SH-SY5Y (cell line): ENCODE results near the gene ITGA6.

ENCODE experiments used
- GATA2 ChIP-seq: IDR thresholded peaks from 2 replicates; pipeline ENCODE4 v1.6.1; 2011; ENCODE audit warnings: mild to moderate bottlenecking, low read depth, low read length
- GATA3 ChIP-seq: IDR thresholded peaks from 2 replicates; pipeline ENCODE4 v1.6.1; 2011; ENCODE audit warnings: low read depth, mild to moderate bottlenecking, low read length, moderate library complexity

DNA sequence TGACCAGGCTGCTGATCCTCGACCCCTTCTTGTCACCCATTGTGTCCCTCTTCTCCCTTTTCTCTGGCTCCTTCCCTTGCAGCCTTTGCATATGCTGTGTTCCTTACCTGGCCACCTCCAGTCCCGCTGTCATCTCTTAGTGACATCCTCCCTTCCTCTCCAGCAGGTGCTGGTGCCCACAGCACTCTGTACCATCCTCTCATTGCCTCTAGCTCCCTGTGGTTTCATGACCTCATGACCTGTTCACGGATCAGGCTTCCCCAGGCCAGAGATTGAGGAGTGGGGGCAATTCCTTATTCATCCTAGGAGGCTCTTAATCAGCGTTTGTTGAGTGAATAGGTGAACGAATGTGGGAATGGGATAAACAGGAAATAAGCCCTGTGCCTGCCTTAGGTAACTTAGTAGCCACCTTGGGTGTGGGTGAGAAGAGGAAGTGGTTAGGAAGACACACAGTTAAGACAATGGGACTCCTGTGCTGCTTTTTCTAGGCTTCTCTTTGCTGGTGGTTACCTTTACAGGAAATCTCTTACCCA is 35.5 kb downstream of the ITGA6 start:
- TF ChIP-seq GATA3 (no peak), GATA2 (no peak)
